Nephron (organoid): ENCODE data around the gene CSMD2.

ENCODE experiments used
- H3K27ac Mint-ChIP-seq, 3 experiments: 2 replicates each; pipeline ENCODE4 v1.8.0; 2020; ENCODE audit warnings: mixed read lengths in 3 of 3, mild to moderate bottlenecking in 2 of 3, moderate library complexity in 1 of 3
- H3K27me3 Mint-ChIP-seq: 2 replicates; pipeline ENCODE4 v1.8.0; 2021; ENCODE audit warnings: low read depth, mild to moderate bottlenecking, moderate library complexity, mixed read lengths
- H3K36me3 Mint-ChIP-seq: 2 replicates; pipeline ENCODE4 v1.8.0; 2020; ENCODE audit warnings: low read depth, mixed read lengths
- H3K4me1 Mint-ChIP-seq: 2 replicates; pipeline ENCODE4 v1.8.0; 2020; ENCODE audit warnings: mixed read lengths
- H3K4me3 Mint-ChIP-seq, 3 experiments: 2 replicates each; pipeline ENCODE4 v1.8.0; 2020; ENCODE audit warnings: mild to moderate bottlenecking in 3 of 3, mixed read lengths in 3 of 3, moderate library complexity in 2 of 3
- H3K9me3 Mint-ChIP-seq: 2 replicates; pipeline ENCODE4 v1.8.0; 2020; ENCODE audit warnings: mixed read lengths
- CTCF ChIP-seq, 3 experiments: fragments of 200-600 bp; sonication (generic); IDR thresholded peaks; one replicate each; pipeline ENCODE4 v1.5.0; 2021; ENCODE audit warnings: antibody characterized with exemption in 3 of 3; ENCODE audit not compliant: unreplicated experiment in 3 of 3

Gene CSMD2

GRCh38 chr1:34075576-34075975 lies 89.5 kb downstream of the CSMD2 start:
- Mint-ChIP-seq H3K36me3 (peaks cover 5% of the 10 kb centered on the region), H3K27me3 (peaks cover 13% of the 10 kb centered on the region)

GRCh38 chr1:34073028-34073695 lies 91.9 kb downstream of the CSMD2 start:
- Mint-ChIP-seq H3K9me3 (peaks cover 3% of the 10 kb centered on the region), H3K4me3 (no peak overlapping the region)

More at GRCh38 chr1:34075576-34075975, 89.5 kb downstream of the CSMD2 start:
- no peaks in the 10 kb centered on the region for H3K4me1 Mint-ChIP-seq
- H3K9me3 Mint-ChIP-seq, result peaks cover 12% of the 10 kb centered on the region
- H3K27ac Mint-ChIP-seq, result no peak overlapping the region
- H3K4me3 Mint-ChIP-seq, result no peak overlapping the region
- no peak for TF ChIP-seq CTCF (IDR thresholded peaks at IDR 0.05; ENCODE audit: unreplicated experiment in 3 of 3)

GRCh38 chr1:34070201-34070836 lies 94.7 kb downstream of the CSMD2 start:
- no peak for TF ChIP-seq CTCF (IDR thresholded peaks at IDR 0.05; ENCODE audit: unreplicated experiment in 3 of 3)
- Mint-ChIP-seq H3K4me1 (no peaks in the 10 kb centered on the region), H3K27ac (no peak overlapping the region), H3K4me3 (no peak overlapping the region), H3K9me3 (peaks cover 3% of the 10 kb centered on the region), H3K36me3 (no peaks in the 10 kb centered on the region), H3K27me3 (peaks cover 20% of the 10 kb centered on the region)

More at GRCh38 chr1:34073028-34073695, 91.9 kb downstream of the CSMD2 start:
- Mint-ChIP-seq H3K36me3 (no peaks in the 10 kb centered on the region), H3K27ac (no peak overlapping the region), H3K27me3 (peaks cover 13% of the 10 kb centered on the region), H3K4me1 (no peaks in the 10 kb centered on the region)
- TF ChIP-seq CTCF (IDR thresholded peaks at IDR 0.05; ENCODE audit: unreplicated experiment in 3 of 3), result no peak

- no peak for TF ChIP-seq CTCF (IDR thresholded peaks at IDR 0.05; ENCODE audit: unreplicated experiment in 3 of 3)
- H3K4me3 Mint-ChIP-seq, result no peak overlapping the region
- H3K27ac Mint-ChIP-seq, result no peak overlapping the region
- H3K36me3 Mint-ChIP-seq, result no peaks in the 10 kb centered on the region
- peaks cover 8% of the 10 kb centered on the region for H3K9me3 Mint-ChIP-seq
- H3K27me3 Mint-ChIP-seq, result peaks cover 12% of the 10 kb centered on the region
- H3K4me1 Mint-ChIP-seq, result peaks cover 9% of the 10 kb centered on the region
Measured at GRCh38 chr1:34066981-34067603, 97.9 kb downstream of the CSMD2 start.

GRCh38 chr1:34066166-34066565 lies 98.9 kb downstream of the CSMD2 start:
- Mint-ChIP-seq H3K4me1 (peaks cover 10% of the 10 kb centered on the region), H3K36me3 (no peaks in the 10 kb centered on the region), H3K9me3 (peaks cover 8% of the 10 kb centered on the region), H3K27me3 (peaks cover 14% of the 10 kb centered on the region), H3K4me3 (no peak overlapping the region), H3K27ac (no peak overlapping the region)
- TF ChIP-seq CTCF (IDR thresholded peaks at IDR 0.05; ENCODE audit: unreplicated experiment in 3 of 3), result no peak
